ENCODE results near the gene KIAA1217.

GRCh38 chr10:24374134-24374915 lies 165.4 kb downstream of the KIAA1217 start:
- no peak for TF ChIP-seq CTCF (IDR thresholded peaks at IDR 0.05)
- TF ChIP-seq POLR2A (IDR thresholded peaks at IDR 0.05) = no peak

Measured in thyroid gland (tissue), 4 donors.